Lower leg skin (tissue), 4 donors: ENCODE results near the gene SCAPER. TPM values are rescaled to one million over a fixed set of nuclear protein-coding genes. Genes with fewer than 3 reads are reported as not detected.

Experiments used
- DNase-seq, 2 donors: peaks; one replicate each; pipeline ENCODE4 v3.0.0-alpha.2; 2019; ENCODE audit warnings: low spot score in 2 of 2
- H3K4me3 ChIP-seq: fragments of 200-600 bp; sonication (generic); 2 replicates; pipeline ENCODE4 v1.5.1; 2017; ENCODE audit warnings: mild to moderate bottlenecking, low read depth; ENCODE audit not compliant: poor library complexity, severe bottlenecking
- CTCF ChIP-seq, 3 donors: fragments of 450-650 bp; IDR thresholded peaks; one replicate each; pipeline ENCODE4 v1.5.1; 2016; ENCODE audit warnings: antibody characterized with exemption in 3 of 3, mild to moderate bottlenecking in 3 of 3, moderate library complexity in 2 of 3
- POLR2A ChIP-seq, 2 donors: fragments of 450-650 bp; IDR thresholded peaks; one replicate each; pipeline ENCODE4 v1.6.1; 2016 to 2017; ENCODE audit warnings: antibody characterized with exemption in 2 of 2, mild to moderate bottlenecking in 1 of 2, moderate library complexity in 1 of 2
- WGBS, 2 donors: methylation state at CpG; one replicate each; pipeline ENCODE4 v1.1.5; 2018; 5-methylcytosine and 5-hydroxymethylcytosine counted together
- intact Hi-C: fragments of 100-400 bp; cut with DNase I; formaldehyde crosslinking; loops from one replicate; pipeline ENCODE4 v1.15.0; 2023; ENCODE audit warnings: low total_unique reads
- total RNA-seq, 4 donors: library from RNA; depleted of rRNA; stranded (reverse); fragments of >200 nt; gene quantifications; one replicate each; pipeline ENCODE4 v1.1.0, GENCODE V29; 2016

The SCAPER gene
- total RNA-seq, 4 donors from 2014 or later = 23.8 to 63.2 (median 32.9) TPM

- H3K4me3 ChIP-seq = peak overlapping the region; percentile 1
These were observed 564.8 kb downstream of the SCAPER start for GRCh38 chr15:76340198-76340802.

GRCh38 chr15:76339305-76340197, 565.6 kb downstream of the SCAPER start:
- 28 to 34% methylated on average over 45 to 48 of the region's 48 CpGs for WGBS, 2 donors
- intact Hi-C loops = no loop called here
- DNase-seq = peak in 1 of 2 donors; percentile 82
- TF ChIP-seq CTCF (IDR thresholded peaks at IDR 0.05) = no peak
- TF ChIP-seq POLR2A (IDR thresholded peaks at IDR 0.05) = no peak
- peak overlapping the region; percentile 1 for H3K4me3 ChIP-seq

More at GRCh38 chr15:76340198-76340802, 564.8 kb downstream of the SCAPER start:
- peak in 1 of 2 donors; percentile 86 for DNase-seq
- TF ChIP-seq CTCF (IDR thresholded peaks at IDR 0.05) = no peak
- WGBS, 2 donors = 3 to 5% methylated on average over 21 to 42 of the region's 53 CpGs
- intact Hi-C loops = no loop called here

- no peak for TF ChIP-seq POLR2A (IDR thresholded peaks at IDR 0.05)
- TF ChIP-seq CTCF (IDR thresholded peaks at IDR 0.05) = no peak
- WGBS, 2 donors = 57 to 65% methylated on average over 18 to 22 of the region's 26 CpGs
- intact Hi-C loops = no loop called here
- peak in 1 of 2 donors; percentile 82 for DNase-seq
- H3K4me3 ChIP-seq = no peak overlapping the region
These were observed 566.4 kb downstream of the SCAPER start for GRCh38 chr15:76338486-76339304.

GRCh38 chr15:76337696-76338485, 567.2 kb downstream of the SCAPER start:
- intact Hi-C loops = no loop called here
- peak in 1 of 2 donors; percentile 78 for DNase-seq
- TF ChIP-seq CTCF (IDR thresholded peaks at IDR 0.05) (no peak), POLR2A (IDR thresholded peaks at IDR 0.05) (no peak)
- 10 to 11% methylated on average over 20 to 50 of the region's 89 CpGs for whole genome bisulfite sequencing, 2 donors
- no peak overlapping the region for H3K4me3 ChIP-seq

- TF ChIP-seq POLR2A (IDR thresholded peaks at IDR 0.05) (no peak), CTCF (IDR thresholded peaks at IDR 0.05) (no peak)
- peak in 1 of 2 donors; percentile 78 for DNase-seq
- 13 to 14% methylated on average over 25 of the region's 25 CpGs for WGBS, 2 donors
- no peak overlapping the region for H3K4me3 ChIP-seq
- intact Hi-C loops = no loop called here
These were observed 568.0 kb downstream of the SCAPER start for GRCh38 chr15:76337059-76337695.
